ENCODE results near the gene PSMD11.

PSMD11 gene

GRCh38 chr17:32502710-32503109, 58.4 kb downstream of the PSMD11 start:
- Histone ChIP-seq H3K36me3 (no peaks in the 10 kb centered on the region), H3K9me3 (ENCODE audit: severe bottlenecking) (no peaks in the 10 kb centered on the region), H3K27ac (no peak overlapping the region), H3K27me3 (ENCODE audit: insufficient read depth, low read depth, severe bottlenecking) (no peaks in the 10 kb centered on the region), H3K4me3 (ENCODE audit: low read depth, low read length) (no peak overlapping the region)
- TF ChIP-seq, protein P1, sequence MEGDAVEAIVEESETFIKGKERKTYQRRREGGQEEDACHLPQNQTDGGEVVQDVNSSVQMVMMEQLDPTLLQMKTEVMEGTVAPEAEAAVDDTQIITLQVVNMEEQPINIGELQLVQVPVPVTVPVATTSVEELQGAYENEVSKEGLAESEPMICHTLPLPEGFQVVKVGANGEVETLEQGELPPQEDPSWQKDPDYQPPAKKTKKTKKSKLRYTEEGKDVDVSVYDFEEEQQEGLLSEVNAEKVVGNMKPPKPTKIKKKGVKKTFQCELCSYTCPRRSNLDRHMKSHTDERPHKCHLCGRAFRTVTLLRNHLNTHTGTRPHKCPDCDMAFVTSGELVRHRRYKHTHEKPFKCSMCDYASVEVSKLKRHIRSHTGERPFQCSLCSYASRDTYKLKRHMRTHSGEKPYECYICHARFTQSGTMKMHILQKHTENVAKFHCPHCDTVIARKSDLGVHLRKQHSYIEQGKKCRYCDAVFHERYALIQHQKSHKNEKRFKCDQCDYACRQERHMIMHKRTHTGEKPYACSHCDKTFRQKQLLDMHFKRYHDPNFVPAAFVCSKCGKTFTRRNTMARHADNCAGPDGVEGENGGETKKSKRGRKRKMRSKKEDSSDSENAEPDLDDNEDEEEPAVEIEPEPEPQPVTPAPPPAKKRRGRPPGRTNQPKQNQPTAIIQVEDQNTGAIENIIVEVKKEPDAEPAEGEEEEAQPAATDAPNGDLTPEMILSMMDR (IDR thresholded peaks at IDR 0.05; ENCODE audit: low read depth, low read length) = no peak
- no peak for DNase-seq

GRCh38 chr17:32503251-32504165, 59.2 kb downstream of the PSMD11 start:
- DNase-seq = peak; percentile 76
- Histone ChIP-seq H3K27me3 (ENCODE audit: insufficient read depth, low read depth, severe bottlenecking) (no peaks in the 10 kb centered on the region), H3K27ac (no peak overlapping the region), H3K36me3 (no peaks in the 10 kb centered on the region), H3K9me3 (ENCODE audit: severe bottlenecking) (no peaks in the 10 kb centered on the region), H3K4me3 (ENCODE audit: low read depth, low read length) (no peak overlapping the region)
- TF ChIP-seq, protein P1 (IDR thresholded peaks at IDR 0.05; ENCODE audit: low read depth, low read length) = no peak

DNA sequence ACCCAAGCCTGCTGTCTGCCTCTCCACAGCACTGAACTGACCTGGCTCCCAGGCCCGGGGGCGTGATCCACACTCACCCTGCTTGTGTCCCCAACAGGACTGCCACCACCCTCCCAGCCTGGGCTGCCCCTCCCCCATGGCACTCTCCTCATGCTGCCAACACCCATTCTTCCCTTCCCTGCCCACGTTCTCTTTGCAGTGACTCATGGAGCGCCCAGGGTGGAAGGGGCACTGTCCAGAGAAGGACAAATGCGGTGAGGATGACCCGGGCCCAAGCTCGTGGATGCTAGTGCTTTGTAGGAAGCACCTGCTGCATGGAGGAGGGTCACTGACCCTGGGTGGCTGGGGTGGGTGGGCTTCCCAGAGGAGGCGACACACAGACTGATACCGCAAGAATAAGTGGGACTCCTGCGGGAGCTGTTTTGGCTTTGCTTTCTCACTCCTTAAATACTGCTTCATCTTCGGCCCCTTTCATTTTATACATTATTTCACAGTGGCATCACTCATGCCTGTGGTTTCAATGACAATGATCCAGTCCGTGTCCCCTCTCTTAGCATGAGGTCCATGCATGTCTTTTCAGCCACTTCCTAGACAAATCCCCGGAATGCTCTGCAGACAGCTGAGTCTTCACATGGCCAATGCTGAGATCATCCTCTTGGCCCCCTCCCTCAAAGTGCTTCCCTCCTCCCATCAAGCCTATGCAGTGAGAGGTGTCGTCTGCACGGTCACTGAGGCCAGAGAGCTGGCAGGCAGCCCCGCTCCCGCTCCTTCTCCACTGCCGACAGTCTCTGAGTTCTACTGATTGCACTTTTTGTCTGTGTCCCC, 60.1 kb downstream of the PSMD11 start:
- TF ChIP-seq, protein P1 (IDR thresholded peaks at IDR 0.05; ENCODE audit: low read depth, low read length) = no peak
- Histone ChIP-seq H3K4me3 (ENCODE audit: low read depth, low read length) (no peak overlapping the region), H3K9me3 (ENCODE audit: severe bottlenecking) (no peaks in the 10 kb centered on the region), H3K27me3 (ENCODE audit: insufficient read depth, low read depth, severe bottlenecking) (no peaks in the 10 kb centered on the region), H3K27ac (no peak overlapping the region), H3K36me3 (no peaks in the 10 kb centered on the region)
- no peak for DNase-seq

- H3K27ac ChIP-seq = no peak overlapping the region
- H3K27me3 ChIP-seq (ENCODE audit: insufficient read depth, low read depth, severe bottlenecking) = no peaks in the 10 kb centered on the region
- H3K9me3 ChIP-seq (ENCODE audit: severe bottlenecking) = no peaks in the 10 kb centered on the region
- DNase-seq = no peak
- H3K36me3 ChIP-seq = no peaks in the 10 kb centered on the region
- H3K4me3 ChIP-seq (ENCODE audit: low read depth, low read length) = no peak overlapping the region
- TF ChIP-seq, protein P1 (IDR thresholded peaks at IDR 0.05; ENCODE audit: low read depth, low read length) = no peak
Measured at GRCh38 chr17:32508926-32509325, 64.6 kb downstream of the PSMD11 start.

DNA sequence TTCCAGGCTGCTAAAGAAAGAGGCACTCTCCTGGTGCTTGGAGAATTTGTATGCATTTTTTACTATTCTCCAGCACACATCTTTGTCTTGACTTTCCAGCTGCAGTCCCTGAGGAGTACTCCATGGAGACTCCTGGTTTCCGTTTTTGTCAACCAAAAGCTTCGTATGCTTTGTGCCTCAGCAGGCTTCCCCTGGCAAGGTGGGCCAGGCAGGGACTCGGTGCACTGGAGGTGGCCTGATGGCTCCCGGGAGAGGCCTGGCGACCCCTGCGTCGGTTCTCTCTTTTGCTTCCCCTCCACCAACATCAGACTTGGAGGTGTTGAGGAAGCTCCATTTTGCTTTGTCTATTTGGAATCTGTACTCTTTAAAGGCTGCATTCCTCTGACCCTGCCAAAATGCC, 66.2 kb downstream of the PSMD11 start:
- TF ChIP-seq, protein P1 (IDR thresholded peaks at IDR 0.05; ENCODE audit: low read depth, low read length) = no peak
- no peaks in the 10 kb centered on the region for H3K36me3 ChIP-seq

More for the DNA sequence above, 66.2 kb downstream of the PSMD11 start:
- no peaks in the 10 kb centered on the region for H3K9me3 ChIP-seq (ENCODE audit: severe bottlenecking)
- H3K27ac ChIP-seq = no peak overlapping the region
- no peak overlapping the region for H3K4me3 ChIP-seq (ENCODE audit: low read depth, low read length)
- no peak for DNase-seq
- H3K27me3 ChIP-seq (ENCODE audit: insufficient read depth, low read depth, severe bottlenecking) = no peaks in the 10 kb centered on the region

Measured in WERI-Rb-1 (cell line).